ENCODE measurements around the gene OCA2.
"Not testable (repeated sequence)": the region's sequence is repeated elsewhere in the genome, so short reads cannot be mapped to it uniquely, and the experiment has no call there.

The OCA2 gene

GRCh38 chr15:27731776-27732175 is 367.3 kb downstream of the OCA2 start:
- DNase-seq (ENCODE audit: low read depth, low spot score) = no peak

GRCh38 chr15:27730868-27731267 is 368.2 kb downstream of the OCA2 start:
- DNase-seq (ENCODE audit: low read depth, low spot score) = no peak

GRCh38 chr15:27725731-27726130 is 373.4 kb downstream of the OCA2 start:
- no peak for DNase-seq (ENCODE audit: low read depth, low spot score)

GRCh38 chr15:27723821-27724220 is 375.3 kb downstream of the OCA2 start:
- no peak for DNase-seq (ENCODE audit: low read depth, low spot score)

GRCh38 chr15:27722102-27722501 is 377.0 kb downstream of the OCA2 start:
- DNase-seq (ENCODE audit: low read depth, low spot score) = no peak

- DNase-seq (ENCODE audit: low read depth, low spot score) = no peak
Measured at GRCh38 chr15:27714675-27715074, 384.4 kb downstream of the OCA2 start.

- not testable (repeated sequence) for DNase-seq (ENCODE audit: low read depth, low spot score)
Measured at GRCh38 chr15:27713850-27714249, 385.3 kb downstream of the OCA2 start.

- no peak for DNase-seq (ENCODE audit: low read depth, low spot score)
Measured at GRCh38 chr15:27707257-27707656, 391.9 kb downstream of the OCA2 start.

- DNase-seq (ENCODE audit: low read depth, low spot score) = no peak
Measured at GRCh38 chr15:27706300-27706699, 392.8 kb downstream of the OCA2 start.

GRCh38 chr15:27705056-27705455 is 394.1 kb downstream of the OCA2 start:
- DNase-seq (ENCODE audit: low read depth, low spot score) = no peak
